Activated naive CD4-positive, alpha-beta T cell treated with anti-CD3 and anti-CD28 coated beads for 36 hours (primary cell): ENCODE results near the gene MMP15. TPM values are rescaled to one million over a fixed set of nuclear protein-coding genes. Genes with fewer than 3 reads are reported as not detected.
"Not testable (repeated sequence)": the region's sequence is repeated elsewhere in the genome, so short reads cannot be mapped to it uniquely, and the experiment has no call there.

Experiments used
- CTCF ChIA-PET: fragments of 350-600 bp; sonication (Branson Sonifier 250); formaldehyde crosslinking; loops from one replicate; lab custom pipeline; 2021; ENCODE audit warnings: antibody characterized with exemption; lab: Charles Lee
- DNase-seq: peaks from one replicate; pipeline ENCODE4 v3.0.0-alpha.2; 2020
- H3K27ac Mint-ChIP-seq: one replicate; pipeline ENCODE4 v1.8.0; 2021; ENCODE audit warnings: mild to moderate bottlenecking, mixed read lengths
- H3K27me3 Mint-ChIP-seq: one replicate; pipeline ENCODE4 v1.8.0; 2021; ENCODE audit warnings: low read depth, mixed read lengths
- H3K36me3 Mint-ChIP-seq: one replicate; pipeline ENCODE4 v1.8.0; 2021; ENCODE audit warnings: low read depth, mixed read lengths
- H3K4me1 Mint-ChIP-seq: one replicate; pipeline ENCODE4 v1.8.0; 2021; ENCODE audit warnings: low read depth, mixed read lengths
- H3K4me3 Mint-ChIP-seq: one replicate; pipeline ENCODE4 v1.8.0; 2021; ENCODE audit warnings: mild to moderate bottlenecking, moderate library complexity, mixed read lengths
- H3K9me3 Mint-ChIP-seq: one replicate; pipeline ENCODE4 v1.8.0; 2021; ENCODE audit warnings: mixed read lengths
- intact Hi-C: fragments of 100-400 bp; cut with micrococcal nuclease; formaldehyde crosslinking; loops from one replicate; pipeline ENCODE4 v1.15.1; 2023
- total RNA-seq, 2 experiments: library from RNA; stranded (reverse); gene quantifications; one replicate each; pipeline ENCODE4 v1.2.3, GENCODE V29; 2021

MMP15 gene
- total RNA-seq, 2 experiments from 2014 or later, result 0.12 to 0.24 TPM

DNA sequence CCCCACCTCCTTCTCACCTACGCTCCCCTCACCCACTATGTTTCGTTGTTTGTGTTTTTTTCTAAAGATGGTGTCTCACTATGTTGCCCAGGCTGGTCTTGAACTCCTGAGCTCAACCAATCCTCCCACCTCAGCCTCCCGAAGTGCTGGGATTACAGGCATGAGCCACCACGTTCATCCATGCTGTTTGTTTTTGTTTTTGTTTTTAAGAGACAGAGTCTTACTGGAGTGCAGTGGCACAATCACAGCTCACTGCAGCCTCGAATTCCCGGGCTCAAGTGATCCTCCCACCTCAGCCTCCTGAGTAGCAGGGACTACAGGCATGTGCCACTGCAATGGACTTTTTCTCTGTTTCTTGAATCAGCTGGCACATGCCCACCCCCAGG is 70.0 kb downstream of the MMP15 start:
- DNase-seq, H3K4me3 Mint-ChIP-seq, intact Hi-C loops, H3K27ac Mint-ChIP-seq, H3K9me3 Mint-ChIP-seq, H3K4me1 Mint-ChIP-seq, H3K36me3 Mint-ChIP-seq, H3K27me3 Mint-ChIP-seq: not testable (repeated sequence)
- CTCF ChIA-PET, result interaction anchor here (0.6 to 1.5 kb wide), 3 partner anchors 26 to 229 kb away, joined by 3 to 5 read pairs (median 3); no protein-coding TSS in a partner anchor

DNA sequence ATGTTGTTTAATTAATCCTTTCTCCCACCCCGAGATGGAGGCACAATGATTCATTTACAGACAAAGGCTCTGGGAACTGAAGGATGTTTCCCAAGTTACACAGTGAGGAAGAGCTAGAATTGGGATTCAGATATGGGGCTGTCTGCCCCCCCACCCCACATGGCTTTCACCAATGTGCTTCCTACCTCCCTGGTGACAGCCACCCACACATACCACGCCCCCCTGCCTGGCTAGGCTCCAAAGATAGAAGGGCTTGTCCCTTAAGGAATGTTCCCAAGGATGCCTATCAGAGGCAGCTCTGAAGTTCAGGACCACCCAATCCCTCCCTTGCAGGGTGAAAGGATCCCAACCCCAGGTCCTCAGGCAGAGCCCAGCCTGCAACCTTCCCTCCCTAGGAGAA is 70.7 kb downstream of the MMP15 start:
- Mint-ChIP-seq H3K4me3 (no peak overlapping the region), H3K4me1 (no peaks in the 10 kb centered on the region), H3K27me3 (no peaks in the 10 kb centered on the region), H3K27ac (no peak overlapping the region), H3K9me3 (no peaks in the 10 kb centered on the region), H3K36me3 (no peaks in the 10 kb centered on the region)
- intact Hi-C loops, result no loop called here
- DNase-seq, result no peak
- CTCF ChIA-PET, result interaction anchor here (1.2 to 1.6 kb wide), 3 partner anchors 25 to 33 kb away, joined by 3 to 6 read pairs (median 5); partner anchors contain the start of gene CFAP20

Other genes starting within 250 kb of the MMP15 start
- under 1 TPM in 1 of 2 experiments, not detected in 1; 0.12 TPM for gene KIFC3, start 223.3 kb upstream of the MMP15 start, total RNA-seq
- not detected for gene CNGB1, start 54.6 kb upstream of the MMP15 start, total RNA-seq
- gene ZNF319, start 25.1 kb upstream of the MMP15 start, total RNA-seq, result 1 to 10 TPM; 4.2 to 5.4 TPM
- gene USB1, start 24.3 kb upstream of the MMP15 start, total RNA-seq, result 10 to 100 TPM; 30.6 to 32.3 TPM
- gene CFAP20, start 103.6 kb downstream of the MMP15 start, total RNA-seq, result 10 to 100 TPM; 31.2 to 31.4 TPM
- 10 to 100 TPM; 86.0 to 86.7 TPM for gene CSNK2A2, start 172.4 kb downstream of the MMP15 start, total RNA-seq